GM19395 (cell line): ENCODE results near the gene FGD3.
"Not testable (repeated sequence)": the region's sequence is repeated elsewhere in the genome, so short reads cannot be mapped to it uniquely, and the experiment has no call there.

ENCODE experiments used
- ATAC-seq: cut with Tn5 transposase; IDR thresholded peaks from one replicate; pipeline ENCODE4 v1.9.1; 2021; ENCODE audit warnings: mild to moderate bottlenecking, moderate library complexity; ENCODE audit not compliant: unreplicated experiment

The FGD3 gene

GRCh38 chr9:93008457-93008856, 61.1 kb downstream of the FGD3 start:
- no peak for ATAC-seq

- no peak for ATAC-seq
Observed at GRCh38 chr9:93009337-93010015, 62.2 kb downstream of the FGD3 start.

- ATAC-seq, result no peak
Observed at GRCh38 chr9:93010056-93010455, 62.7 kb downstream of the FGD3 start.

- no peak for ATAC-seq
Observed at GRCh38 chr9:93010704-93011103, 63.4 kb downstream of the FGD3 start.

GRCh38 chr9:93011114-93011513, 63.8 kb downstream of the FGD3 start:
- no peak for ATAC-seq

- ATAC-seq, result no peak
Observed at GRCh38 chr9:93012963-93013855, 65.9 kb downstream of the FGD3 start.

GRCh38 chr9:93013856-93014582, 66.7 kb downstream of the FGD3 start:
- ATAC-seq, result no peak

GRCh38 chr9:93015190-93015589, 67.9 kb downstream of the FGD3 start:
- not testable (repeated sequence) for ATAC-seq

- no peak for ATAC-seq
Observed at GRCh38 chr9:93017621-93018020, 70.3 kb downstream of the FGD3 start.

GRCh38 chr9:93020151-93020550, 72.8 kb downstream of the FGD3 start:
- ATAC-seq, result no peak

GRCh38 chr9:93020771-93021670, 73.7 kb downstream of the FGD3 start:
- no peak for ATAC-seq

GRCh38 chr9:93022066-93022465, 74.7 kb downstream of the FGD3 start:
- no peak for ATAC-seq

GRCh38 chr9:93022721-93023520, 75.6 kb downstream of the FGD3 start:
- ATAC-seq, result no peak

- no peak for ATAC-seq
Observed at GRCh38 chr9:93023521-93023815, 76.1 kb downstream of the FGD3 start.

GRCh38 chr9:93024646-93024910, 77.3 kb downstream of the FGD3 start:
- ATAC-seq, result no peak

- ATAC-seq, result no peak
Observed at GRCh38 chr9:93024986-93025630, 77.8 kb downstream of the FGD3 start.

- ATAC-seq, result no peak
Observed at GRCh38 chr9:93025736-93026135, 78.4 kb downstream of the FGD3 start.

GRCh38 chr9:93026640-93027039, 79.3 kb downstream of the FGD3 start:
- no peak for ATAC-seq

- no peak for ATAC-seq
Observed at GRCh38 chr9:93027750-93028149, 80.4 kb downstream of the FGD3 start.
